Retinal pigment epithelial cell (primary cell): ENCODE measurements around the gene PSMG4.

Source experiments
- DNase-seq: peaks from one replicate; pipeline ENCODE4 v3.0.0-alpha.2; 2010; ENCODE audit warnings: low read depth
- H3K4me3 ChIP-seq: 2 replicates; pipeline ENCODE4 v1.5.1; 2011; ENCODE audit warnings: mild to moderate bottlenecking, low read length, control low read depth, moderate library complexity
- TF ChIP-seq, protein P1 (sequence below): conservative IDR thresholded peaks from 2 replicates; pipeline ENCODE4 v1.5.1; 2011; ENCODE audit warnings: low read depth, low read length, control low read depth, inconsistent platforms

The PSMG4 gene

DNA sequence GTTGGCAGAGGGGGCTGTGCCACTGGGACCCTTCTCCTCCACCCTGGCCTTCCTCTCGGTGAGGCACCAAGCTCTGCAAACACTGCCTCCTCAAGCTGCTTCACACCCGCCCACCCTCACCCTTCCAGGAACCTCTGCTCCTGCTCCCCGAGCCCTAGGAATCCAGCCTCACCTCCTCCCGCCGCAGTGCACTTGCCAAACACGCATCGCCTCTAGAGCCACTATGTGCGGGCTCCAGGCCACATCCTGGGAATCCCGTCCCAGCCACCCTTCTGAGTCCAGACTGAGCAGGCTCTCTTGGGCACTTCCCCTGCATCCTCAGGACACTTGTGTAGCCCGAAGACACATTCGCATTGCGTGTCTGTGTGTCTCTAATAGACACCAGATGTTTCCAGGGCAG is 18.5 kb downstream of the PSMG4 start:
- H3K4me3 ChIP-seq, result no peak overlapping the region
- TF ChIP-seq, protein P1, sequence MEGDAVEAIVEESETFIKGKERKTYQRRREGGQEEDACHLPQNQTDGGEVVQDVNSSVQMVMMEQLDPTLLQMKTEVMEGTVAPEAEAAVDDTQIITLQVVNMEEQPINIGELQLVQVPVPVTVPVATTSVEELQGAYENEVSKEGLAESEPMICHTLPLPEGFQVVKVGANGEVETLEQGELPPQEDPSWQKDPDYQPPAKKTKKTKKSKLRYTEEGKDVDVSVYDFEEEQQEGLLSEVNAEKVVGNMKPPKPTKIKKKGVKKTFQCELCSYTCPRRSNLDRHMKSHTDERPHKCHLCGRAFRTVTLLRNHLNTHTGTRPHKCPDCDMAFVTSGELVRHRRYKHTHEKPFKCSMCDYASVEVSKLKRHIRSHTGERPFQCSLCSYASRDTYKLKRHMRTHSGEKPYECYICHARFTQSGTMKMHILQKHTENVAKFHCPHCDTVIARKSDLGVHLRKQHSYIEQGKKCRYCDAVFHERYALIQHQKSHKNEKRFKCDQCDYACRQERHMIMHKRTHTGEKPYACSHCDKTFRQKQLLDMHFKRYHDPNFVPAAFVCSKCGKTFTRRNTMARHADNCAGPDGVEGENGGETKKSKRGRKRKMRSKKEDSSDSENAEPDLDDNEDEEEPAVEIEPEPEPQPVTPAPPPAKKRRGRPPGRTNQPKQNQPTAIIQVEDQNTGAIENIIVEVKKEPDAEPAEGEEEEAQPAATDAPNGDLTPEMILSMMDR, result no peak

DNA sequence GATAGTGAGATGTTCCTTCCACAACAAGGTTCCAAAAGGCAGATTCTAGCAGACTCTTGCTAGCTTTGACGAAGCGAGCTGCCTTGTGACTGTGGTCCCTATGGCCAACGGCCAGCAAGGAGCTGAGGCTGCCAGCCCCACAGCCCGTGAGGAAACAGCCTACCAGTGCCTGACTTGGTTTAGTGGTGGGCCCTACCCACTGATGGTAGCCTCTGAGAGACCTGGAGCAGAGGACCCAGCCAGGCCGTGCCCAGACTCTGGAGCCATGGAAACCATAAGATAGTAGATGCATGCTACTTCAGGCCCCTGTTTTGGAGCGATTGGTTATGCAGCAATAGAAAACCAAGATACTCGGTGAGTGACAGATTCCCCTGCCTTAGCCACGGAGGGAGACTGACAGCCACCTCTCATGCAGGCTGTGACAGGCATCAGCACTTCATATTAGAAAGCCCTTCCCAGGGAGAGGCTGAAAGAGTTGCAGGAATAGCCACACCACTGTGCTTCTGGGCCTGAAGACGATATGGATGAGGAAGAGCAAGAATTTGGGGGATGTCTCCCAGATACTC is 19.2 kb downstream of the PSMG4 start:
- no peak for DNase-seq
- TF ChIP-seq, protein P1, result no peak
- H3K4me3 ChIP-seq, result no peak overlapping the region

More for the DNA sequence above, 18.5 kb downstream of the PSMG4 start:
- no peak for DNase-seq

DNA sequence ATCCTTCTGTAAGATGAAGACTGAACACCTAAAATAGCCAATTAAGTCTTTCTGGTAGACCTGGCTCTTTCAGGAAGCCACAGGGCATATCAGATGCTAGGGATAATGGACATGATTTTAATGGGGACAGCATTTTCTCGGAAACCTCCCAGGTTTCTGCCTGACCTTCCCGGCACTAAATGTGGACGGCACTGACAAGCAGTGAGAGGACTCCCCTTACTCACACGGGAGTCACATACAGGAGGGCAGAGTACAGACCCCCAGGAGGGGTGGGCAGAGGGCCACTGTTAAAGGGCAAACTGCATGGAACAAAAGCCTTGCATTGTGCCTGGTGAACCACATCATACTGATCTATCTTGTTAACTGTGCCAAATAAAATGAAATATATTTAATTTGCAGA is 19.9 kb downstream of the PSMG4 start:
- H3K4me3 ChIP-seq, result no peak overlapping the region
- no peak for DNase-seq
- TF ChIP-seq, protein P1, result no peak

DNA sequence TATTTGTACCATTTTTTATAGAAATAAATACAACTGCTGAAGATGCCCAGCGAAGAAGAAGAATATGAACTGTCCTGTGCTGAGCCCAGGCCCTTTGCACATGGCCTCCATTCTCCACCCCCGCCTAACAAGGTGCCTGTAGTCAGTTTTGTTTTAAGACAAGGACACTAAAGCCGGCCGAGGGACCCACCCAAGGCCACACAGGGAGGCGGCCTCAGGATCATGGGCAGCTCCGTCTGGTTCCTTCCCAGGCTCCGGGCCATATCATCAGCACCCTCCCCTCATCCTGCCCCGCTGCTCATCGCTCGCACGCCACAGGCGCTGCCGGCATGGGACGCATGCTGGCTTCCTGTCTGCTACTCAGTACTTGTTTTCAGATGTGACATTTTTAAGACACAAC is 21.3 kb downstream of the PSMG4 start:
- TF ChIP-seq, protein P1, result no peak
- DNase-seq, result no peak

DNA sequence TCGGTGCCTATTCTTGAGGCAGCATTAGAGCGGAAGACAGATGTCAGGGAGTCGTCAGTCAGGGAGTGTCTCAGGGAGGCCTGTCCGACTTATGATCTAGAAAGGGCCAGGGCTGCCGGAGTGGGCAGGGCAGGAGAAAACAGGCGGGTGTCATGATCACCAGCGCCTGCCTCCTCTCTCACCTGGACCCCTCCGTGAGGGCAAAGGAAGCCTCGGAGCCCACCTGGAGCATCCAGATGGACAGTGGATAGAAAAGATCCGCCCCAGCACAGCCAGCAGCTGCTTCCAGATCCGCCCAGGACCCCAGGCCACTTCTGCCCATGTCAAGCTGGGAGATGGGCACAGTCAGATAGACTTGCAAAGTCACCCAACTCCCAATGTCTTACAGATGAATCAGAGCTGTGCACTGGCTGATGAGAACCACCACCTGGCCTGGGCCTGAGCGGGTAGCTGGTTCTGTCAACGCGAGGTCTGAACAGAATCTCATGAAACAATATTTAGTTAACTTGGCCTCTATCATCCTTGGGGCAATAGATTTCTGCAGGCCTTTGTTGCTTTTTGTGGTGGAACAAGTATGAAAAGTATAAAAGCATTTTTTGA is 22.2 kb downstream of the PSMG4 start:
- TF ChIP-seq, protein P1, result no peak
- no peak for DNase-seq
- no peak overlapping the region for H3K4me3 ChIP-seq

More for the DNA sequence above, 21.3 kb downstream of the PSMG4 start:
- H3K4me3 ChIP-seq, result no peak overlapping the region

DNA sequence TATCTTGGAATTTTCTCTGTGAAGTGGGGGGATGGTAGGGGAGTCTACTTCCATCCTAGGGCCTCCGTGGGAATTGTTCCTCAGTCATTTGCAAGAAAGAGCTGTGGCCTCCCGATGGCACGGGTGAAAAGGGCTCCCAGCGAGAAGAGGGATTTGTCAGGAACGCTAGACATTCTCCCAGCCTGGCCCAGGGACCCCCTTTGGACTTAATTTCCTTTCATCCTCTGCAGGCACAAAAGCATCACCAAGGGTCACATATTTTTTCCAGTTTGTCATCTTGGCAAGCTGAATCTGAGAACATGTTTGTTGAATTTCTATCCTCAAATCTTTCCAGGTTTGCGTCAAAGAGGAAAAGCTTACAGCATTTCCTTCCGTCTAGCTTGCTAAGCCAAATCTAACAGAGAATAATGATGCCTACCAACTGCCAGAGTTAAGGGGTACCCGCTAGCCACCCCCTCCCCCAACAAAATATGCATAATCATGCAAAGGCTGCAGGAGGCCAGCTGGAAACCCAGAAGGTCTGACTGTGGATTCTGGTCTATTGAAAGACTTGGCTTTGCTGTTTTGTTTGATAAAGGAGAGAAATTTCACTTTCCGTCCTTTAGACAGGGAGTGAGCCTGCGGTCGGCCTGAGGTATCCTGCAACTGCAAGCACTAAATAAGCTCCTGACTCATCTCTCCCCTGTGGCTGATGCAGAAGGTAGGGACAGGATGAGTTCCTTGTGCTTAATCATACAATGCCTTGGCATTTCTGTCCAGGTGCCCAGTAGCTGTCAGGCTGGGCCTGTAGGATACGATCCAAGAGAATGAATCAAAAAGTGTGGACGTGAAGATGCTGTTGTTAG is 23.1 kb downstream of the PSMG4 start:
- no peak overlapping the region for H3K4me3 ChIP-seq
- TF ChIP-seq, protein P1, result no peak
- no peak for DNase-seq
